ENCODE measurements around the gene GRAP2. TPM values are rescaled to one million over a fixed set of nuclear protein-coding genes. Genes with fewer than 3 reads are reported as not detected.

The GRAP2 gene
- total RNA-seq, 1 donor = not detected

GRCh38 chr22:40001800-40002577, 101.1 kb downstream of the GRAP2 start:
- Histone ChIP-seq H2AFZ (ENCODE audit: low read length) (no peak overlapping the region), H3K4me1 (ENCODE audit: insufficient read depth, low read length) (no peaks in the 10 kb centered on the region), H3K27me3 (ENCODE audit: insufficient read depth, low read length) (peaks cover 21% of the 10 kb centered on the region), H4K20me1 (ENCODE audit: insufficient read depth, low read length) (no peaks in the 10 kb centered on the region), H3K36me3 (ENCODE audit: insufficient read depth, low read length) (no peaks in the 10 kb centered on the region), H3K27ac (ENCODE audit: low read depth, low read length) (no peak overlapping the region), H3K4me2 (ENCODE audit: insufficient read depth, low read length) (no peak overlapping the region), H3K4me3 (ENCODE audit: insufficient read depth, low read length) (no peak overlapping the region), H3K9me3 (ENCODE audit: low read depth, low read length) (no peaks in the 10 kb centered on the region), H3K79me2 (ENCODE audit: insufficient read depth, low read length) (no peaks in the 10 kb centered on the region)
- no peak for TF ChIP-seq CTCF (IDR thresholded peaks at IDR 0.05; ENCODE audit: extremely low read depth, low read depth, low read length)
- DNase-seq (ENCODE audit: insufficient read length, low spot score, missing footprints) = peak; percentile 22

DNA sequence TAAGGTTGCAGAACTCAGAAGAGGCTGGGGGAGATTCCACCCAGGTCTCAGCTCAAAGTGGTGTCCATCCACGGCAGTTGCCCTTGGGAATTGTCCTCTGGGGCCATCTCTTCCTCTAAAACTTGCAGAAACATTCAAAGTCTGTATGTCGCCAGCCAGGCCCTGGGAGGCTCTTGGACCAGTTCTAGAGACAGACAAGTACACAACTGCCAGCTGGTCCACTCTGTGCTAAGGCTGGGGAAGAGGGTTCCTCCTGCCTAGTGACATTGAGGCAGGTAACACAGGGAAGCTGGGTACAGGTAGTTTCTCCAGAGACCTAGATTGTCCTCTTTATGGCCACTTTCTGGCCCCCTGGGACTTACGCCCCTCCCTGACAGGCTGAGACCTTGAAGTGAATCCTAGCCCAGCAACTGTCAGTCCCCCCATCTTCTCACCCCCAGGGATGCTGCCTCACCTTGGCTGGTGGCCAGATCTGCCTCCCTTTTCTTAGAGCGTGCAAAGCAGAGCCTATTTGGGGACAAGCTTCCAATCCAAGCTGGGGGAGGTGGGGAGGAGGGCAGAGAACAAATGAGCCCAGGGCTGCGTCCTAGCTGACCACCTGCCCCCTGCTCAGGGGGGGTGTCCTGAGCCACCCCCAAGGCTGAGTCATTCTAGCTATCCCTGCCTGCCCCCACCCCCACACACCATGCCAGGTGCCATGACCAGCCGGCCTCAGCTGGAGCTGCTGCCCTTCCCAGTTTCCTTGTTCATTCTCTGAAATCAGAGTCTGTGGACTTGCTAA, 102.2 kb downstream of the GRAP2 start:
- Histone ChIP-seq H3K4me2 (ENCODE audit: insufficient read depth, low read length) (no peak overlapping the region), H3K79me2 (ENCODE audit: insufficient read depth, low read length) (no peaks in the 10 kb centered on the region), H3K9me3 (ENCODE audit: low read depth, low read length) (no peaks in the 10 kb centered on the region), H2AFZ (ENCODE audit: low read length) (no peak overlapping the region), H3K27me3 (ENCODE audit: insufficient read depth, low read length) (peaks cover 16% of the 10 kb centered on the region), H3K4me1 (ENCODE audit: insufficient read depth, low read length) (no peaks in the 10 kb centered on the region), H3K27ac (ENCODE audit: low read depth, low read length) (no peak overlapping the region), H4K20me1 (ENCODE audit: insufficient read depth, low read length) (no peaks in the 10 kb centered on the region), H3K36me3 (ENCODE audit: insufficient read depth, low read length) (no peaks in the 10 kb centered on the region), H3K4me3 (ENCODE audit: insufficient read depth, low read length) (no peak overlapping the region)
- TF ChIP-seq CTCF (IDR thresholded peaks at IDR 0.05; ENCODE audit: extremely low read depth, low read depth, low read length) = no peak
- DNase-seq (ENCODE audit: insufficient read length, low spot score, missing footprints) = no peak

DNA sequence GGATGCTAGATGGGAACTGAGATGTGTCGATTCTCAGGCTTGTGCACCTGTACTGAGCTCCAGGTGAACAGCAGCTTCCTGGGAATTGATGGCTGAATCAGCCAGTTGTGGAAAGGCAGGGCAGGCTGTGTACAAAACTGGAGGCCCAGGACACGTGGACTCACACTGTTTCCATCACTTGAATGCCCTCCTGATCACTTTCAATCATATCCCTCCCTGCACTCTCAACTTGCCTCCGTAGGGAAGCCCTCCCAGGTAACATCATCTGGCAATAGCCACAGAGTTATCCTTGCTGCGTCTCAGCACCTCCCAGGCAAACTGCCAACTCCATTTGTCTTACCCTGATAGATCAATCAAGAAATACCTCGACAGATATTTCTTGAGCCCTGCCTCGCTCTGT, 104.0 kb downstream of the GRAP2 start:
- TF ChIP-seq CTCF (IDR thresholded peaks at IDR 0.05; ENCODE audit: extremely low read depth, low read depth, low read length) = no peak
- H3K9me3 ChIP-seq (ENCODE audit: low read depth, low read length) = no peaks in the 10 kb centered on the region
- peak; percentile 62 for DNase-seq (ENCODE audit: insufficient read length, low spot score, missing footprints)
- no peak overlapping the region for H3K27ac ChIP-seq (ENCODE audit: low read depth, low read length)
- H3K79me2 ChIP-seq (ENCODE audit: insufficient read depth, low read length) = no peaks in the 10 kb centered on the region
- H4K20me1 ChIP-seq (ENCODE audit: insufficient read depth, low read length) = no peaks in the 10 kb centered on the region
- peaks cover 28% of the 10 kb centered on the region for H3K27me3 ChIP-seq (ENCODE audit: insufficient read depth, low read length)
- no peak overlapping the region for H3K4me3 ChIP-seq (ENCODE audit: insufficient read depth, low read length)
- no peak overlapping the region for H3K4me2 ChIP-seq (ENCODE audit: insufficient read depth, low read length)
- no peak overlapping the region for H2AFZ ChIP-seq (ENCODE audit: low read length)
- no peaks in the 10 kb centered on the region for H3K36me3 ChIP-seq (ENCODE audit: insufficient read depth, low read length)
- no peaks in the 10 kb centered on the region for H3K4me1 ChIP-seq (ENCODE audit: insufficient read depth, low read length)

GRCh38 chr22:40006641-40007040, 105.8 kb downstream of the GRAP2 start:
- H3K27ac ChIP-seq (ENCODE audit: low read depth, low read length) = no peak overlapping the region
- no peaks in the 10 kb centered on the region for H3K9me3 ChIP-seq (ENCODE audit: low read depth, low read length)
- no peak overlapping the region for H3K4me2 ChIP-seq (ENCODE audit: insufficient read depth, low read length)
- no peak overlapping the region for H3K4me3 ChIP-seq (ENCODE audit: insufficient read depth, low read length)
- H4K20me1 ChIP-seq (ENCODE audit: insufficient read depth, low read length) = no peaks in the 10 kb centered on the region
- H3K36me3 ChIP-seq (ENCODE audit: insufficient read depth, low read length) = no peaks in the 10 kb centered on the region
- no peaks in the 10 kb centered on the region for H3K79me2 ChIP-seq (ENCODE audit: insufficient read depth, low read length)
- H2AFZ ChIP-seq (ENCODE audit: low read length) = no peak overlapping the region
- TF ChIP-seq CTCF (IDR thresholded peaks at IDR 0.05; ENCODE audit: extremely low read depth, low read depth, low read length) = no peak
- peaks cover 36% of the 10 kb centered on the region for H3K27me3 ChIP-seq (ENCODE audit: insufficient read depth, low read length)
- H3K4me1 ChIP-seq (ENCODE audit: insufficient read depth, low read length) = no peaks in the 10 kb centered on the region
- DNase-seq (ENCODE audit: insufficient read length, low spot score, missing footprints) = peak; percentile 58
